Astrocyte (in vitro differentiated cells and primary cell): Measurements from ENCODE around the gene JAKMIP1. TPM values are rescaled to one million over a fixed set of nuclear protein-coding genes. Genes with fewer than 3 reads are reported as not detected.

Experiments used
- DNase-seq: peaks from one replicate; pipeline ENCODE4 v3.0.0-alpha.2; 2010; ENCODE audit warnings: low read depth
- FAIRE-seq: peaks from 2 replicates; lab custom pipeline; 2011; peaks lifted over from hg19 to GRCh38; lab: Jason Lieb, UNC
- H2AFZ ChIP-seq: 2 replicates; pipeline ENCODE4 v1.6.0; 2012; ENCODE audit warnings: low read depth, low read length, inconsistent platforms
- H3K27ac ChIP-seq: 2 replicates; pipeline ENCODE4 v1.5.1; 2011; ENCODE audit warnings: low read depth, low read length, inconsistent platforms
- H3K27me3 ChIP-seq: 2 replicates; pipeline ENCODE4 v1.6.0; 2011; ENCODE audit warnings: low read length, inconsistent platforms; ENCODE audit not compliant: insufficient read depth
- H3K36me3 ChIP-seq: 2 replicates; pipeline ENCODE4 v1.5.1; 2011; ENCODE audit warnings: low read length, inconsistent platforms; ENCODE audit not compliant: insufficient read depth
- H3K4me1 ChIP-seq: 2 replicates; pipeline ENCODE4 v1.5.1; 2011; ENCODE audit warnings: low read length, inconsistent platforms; ENCODE audit not compliant: insufficient read depth
- H3K4me2 ChIP-seq: 2 replicates; pipeline ENCODE4 v1.6.0; 2012; ENCODE audit warnings: low read length, inconsistent platforms
- H3K4me3 ChIP-seq: 2 replicates; pipeline ENCODE4 v1.5.1; 2011; ENCODE audit warnings: low read depth, mild to moderate bottlenecking, low read length, inconsistent platforms; ENCODE audit not compliant: insufficient read depth
- H3K79me2 ChIP-seq: 2 replicates; pipeline ENCODE4 v1.6.0; 2012; ENCODE audit warnings: mild to moderate bottlenecking, low read length, inconsistent platforms; ENCODE audit not compliant: insufficient read depth
- H3K9ac ChIP-seq: 2 replicates; pipeline ENCODE4 v1.6.0; 2012; ENCODE audit warnings: mild to moderate bottlenecking, low read length, inconsistent platforms
- H3K9me3 ChIP-seq: 2 replicates; pipeline ENCODE4 v1.5.1; 2012; ENCODE audit warnings: low read depth, mild to moderate bottlenecking, low read length, inconsistent platforms; ENCODE audit not compliant: insufficient read depth
- H4K20me1 ChIP-seq: 2 replicates; pipeline ENCODE4 v1.6.0; 2012; ENCODE audit warnings: low read length, inconsistent platforms; ENCODE audit not compliant: insufficient read depth
- H3K27ac Mint-ChIP-seq: one replicate; pipeline ENCODE4 v1.8.0; 2021; ENCODE audit warnings: mild to moderate bottlenecking, mixed read lengths; ENCODE audit not compliant: unreplicated experiment
- H3K27me3 Mint-ChIP-seq: one replicate; pipeline ENCODE4 v1.8.0; 2021; ENCODE audit warnings: low read depth, mixed read lengths; ENCODE audit not compliant: unreplicated experiment
- H3K36me3 Mint-ChIP-seq: one replicate; pipeline ENCODE4 v1.8.0; 2021; ENCODE audit warnings: low read depth, mixed read lengths; ENCODE audit not compliant: unreplicated experiment
- H3K4me1 Mint-ChIP-seq: one replicate; pipeline ENCODE4 v1.8.0; 2021; ENCODE audit warnings: low read depth, mixed read lengths; ENCODE audit not compliant: unreplicated experiment
- H3K4me3 Mint-ChIP-seq: one replicate; pipeline ENCODE4 v1.8.0; 2021; ENCODE audit warnings: mild to moderate bottlenecking, moderate library complexity, mixed read lengths; ENCODE audit not compliant: unreplicated experiment
- H3K9me3 Mint-ChIP-seq: one replicate; pipeline ENCODE4 v1.8.0; 2021; ENCODE audit warnings: mild to moderate bottlenecking, mixed read lengths; ENCODE audit not compliant: unreplicated experiment
- CTCF ChIP-seq: IDR thresholded peaks from 2 replicates; pipeline ENCODE4 v1.5.1; 2011; ENCODE audit warnings: low read depth, mild to moderate bottlenecking, inconsistent platforms, low read length, moderate library complexity; ENCODE audit not compliant: insufficient read depth
- EZH2 ChIP-seq: IDR thresholded peaks from 2 replicates; pipeline ENCODE4 v1.6.1; 2012; ENCODE audit warnings: mild to moderate bottlenecking, low read length, inconsistent platforms; ENCODE audit not compliant: insufficient read depth
- total RNA-seq: library from RNA; stranded (reverse); gene quantifications from 2 replicates; pipeline ENCODE4 v1.2.1, GENCODE V29; 2021

The JAKMIP1 gene
- total RNA-seq, 1 donor from 2014 or later, result 0.50 TPM

GRCh38 chr4:6044276-6044675 is 156.1 kb downstream of the JAKMIP1 start:
- no peak overlapping the region for H3K4me2 ChIP-seq
- no peaks in the 10 kb centered on the region for H3K9me3 ChIP-seq
- Mint-ChIP-seq H3K4me1 (no peaks in the 10 kb centered on the region), H3K27ac (no peak overlapping the region), H3K27me3 (peaks cover 56% of the 10 kb centered on the region), H3K9me3 (peaks cover 1% of the 10 kb centered on the region), H3K36me3 (peaks cover 2% of the 10 kb centered on the region), H3K4me3 (no peak overlapping the region)
- no peaks in the 10 kb centered on the region for H3K4me1 ChIP-seq
- no peak for TF ChIP-seq EZH2
- no peak for TF ChIP-seq CTCF
- H4K20me1 ChIP-seq, result no peaks in the 10 kb centered on the region
- no peak overlapping the region for H3K27ac ChIP-seq
- H3K36me3 ChIP-seq, result no peaks in the 10 kb centered on the region
- H3K4me3 ChIP-seq, result no peak overlapping the region
- FAIRE-seq (no peak), DNase-seq (no peak)
- H3K27me3 ChIP-seq, result no peaks in the 10 kb centered on the region
- H3K9ac ChIP-seq, result no peak overlapping the region
- H3K79me2 ChIP-seq, result no peaks in the 10 kb centered on the region
- no peak overlapping the region for H2AFZ ChIP-seq

GRCh38 chr4:6043843-6044242 is 156.5 kb downstream of the JAKMIP1 start:
- H4K20me1 ChIP-seq, result no peaks in the 10 kb centered on the region
- H3K4me3 ChIP-seq, result no peak overlapping the region
- H3K27ac ChIP-seq, result no peak overlapping the region
- H2AFZ ChIP-seq, result no peak overlapping the region
- H3K9me3 ChIP-seq, result peaks cover under 1% of the 10 kb centered on the region
- no peaks in the 10 kb centered on the region for H3K36me3 ChIP-seq
- H3K79me2 ChIP-seq, result no peaks in the 10 kb centered on the region
- no peak overlapping the region for H3K9ac ChIP-seq
- Mint-ChIP-seq H3K9me3 (peaks cover 1% of the 10 kb centered on the region), H3K27me3 (peaks cover 59% of the 10 kb centered on the region), H3K27ac (no peak overlapping the region), H3K36me3 (peaks cover 2% of the 10 kb centered on the region), H3K4me3 (no peak overlapping the region), H3K4me1 (no peaks in the 10 kb centered on the region)
- H3K4me2 ChIP-seq, result no peak overlapping the region
- FAIRE-seq, result no peak
- no peaks in the 10 kb centered on the region for H3K27me3 ChIP-seq
- TF ChIP-seq CTCF (no peak), EZH2 (no peak)
- DNase-seq, result no peak
- no peaks in the 10 kb centered on the region for H3K4me1 ChIP-seq

- Histone ChIP-seq H3K36me3 (no peaks in the 10 kb centered on the region), H3K4me3 (no peak overlapping the region), H3K4me2 (no peak overlapping the region), H3K79me2 (no peaks in the 10 kb centered on the region), H3K9me3 (peaks cover 4% of the 10 kb centered on the region), H4K20me1 (no peaks in the 10 kb centered on the region), H2AFZ (no peak overlapping the region), H3K9ac (no peak overlapping the region), H3K27me3 (no peaks in the 10 kb centered on the region), H3K4me1 (no peaks in the 10 kb centered on the region), H3K27ac (no peak overlapping the region)
- TF ChIP-seq EZH2 (no peak), CTCF (no peak)
- Mint-ChIP-seq H3K4me3 (no peak overlapping the region), H3K36me3 (peaks cover 2% of the 10 kb centered on the region), H3K27me3 (peaks cover 64% of the 10 kb centered on the region), H3K27ac (no peak overlapping the region), H3K9me3 (peaks cover 1% of the 10 kb centered on the region), H3K4me1 (no peaks in the 10 kb centered on the region)
- DNase-seq, result no peak
- no peak for FAIRE-seq
Observed at GRCh38 chr4:6043188-6043587, 157.2 kb downstream of the JAKMIP1 start.
